Duodenal mucosa (tissue), 2 donors: ENCODE results near the gene PERCC1.

ENCODE experiments used
- H3K27ac ChIP-seq: one replicate; pipeline ENCODE4 v1.7.0; 2013; ENCODE audit warnings: low read depth, low read length
- H3K27me3 ChIP-seq, 2 donors: one replicate each; pipeline ENCODE4 v1.7.0; 2013; ENCODE audit warnings: low read length in 2 of 2, control low read depth in 1 of 2; ENCODE audit not compliant: insufficient read depth in 2 of 2, control insufficient read depth in 1 of 2
- H3K36me3 ChIP-seq, 2 donors: one replicate each; pipeline ENCODE4 v1.7.0; 2013; ENCODE audit warnings: low read length in 2 of 2, control low read depth in 1 of 2; ENCODE audit not compliant: insufficient read depth in 2 of 2, control insufficient read depth in 1 of 2
- H3K4me1 ChIP-seq, 2 donors: one replicate each; pipeline ENCODE4 v1.7.0; 2013; ENCODE audit warnings: low read length in 2 of 2, control low read depth in 1 of 2; ENCODE audit not compliant: insufficient read depth in 2 of 2, control insufficient read depth in 1 of 2
- H3K4me3 ChIP-seq, 2 donors: one replicate each; pipeline ENCODE4 v1.7.0; 2013; ENCODE audit warnings: low read length in 2 of 2, low read depth in 1 of 2
- H3K9ac ChIP-seq, 2 donors: one replicate each; pipeline ENCODE4 v1.7.0; 2013; ENCODE audit warnings: low read length in 2 of 2, low read depth in 1 of 2
- H3K9me3 ChIP-seq, 2 donors: one replicate each; pipeline ENCODE4 v1.7.0; 2013; ENCODE audit warnings: low read length in 2 of 2, control low read depth in 1 of 2; ENCODE audit not compliant: control insufficient read depth in 1 of 2

Gene PERCC1

DNA sequence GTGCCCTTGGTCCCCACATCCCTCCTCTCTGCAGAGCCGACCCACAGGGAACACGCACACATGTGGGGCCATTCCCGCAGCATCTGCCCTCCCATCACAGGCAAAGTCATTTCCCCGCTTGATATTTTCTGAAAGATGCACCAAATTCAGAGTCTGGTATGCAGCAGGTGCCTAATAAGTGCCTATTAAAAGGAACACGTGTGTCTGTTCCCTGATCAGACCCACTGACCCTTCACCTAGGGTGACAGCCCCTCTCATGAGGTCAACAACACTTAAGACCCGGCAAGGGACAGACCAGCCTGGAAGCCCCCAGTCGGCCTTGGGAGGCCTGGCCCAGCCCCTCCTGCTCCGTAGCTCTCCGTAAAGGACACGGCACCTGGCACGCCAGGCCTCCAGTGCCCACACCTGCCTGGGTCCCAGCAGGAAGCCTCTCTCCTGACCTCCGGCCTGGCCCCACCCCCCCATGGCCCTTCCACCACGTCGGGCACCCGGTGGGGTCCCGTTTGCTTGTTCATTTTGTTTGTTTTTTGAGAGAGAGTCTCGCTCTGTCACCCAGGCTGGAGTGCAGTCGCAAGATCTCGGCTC lies 36.4 kb upstream of the PERCC1 start:
- no peak overlapping the region for H3K9ac ChIP-seq
- H3K27me3 ChIP-seq, result no peaks in the 10 kb centered on the region
- no peaks in the 10 kb centered on the region for H3K4me1 ChIP-seq
- peaks cover 15 to 60% of the 10 kb centered on the region in 2 donors for H3K36me3 ChIP-seq
- H3K4me3 ChIP-seq, result no peak overlapping the region
- no peaks in the 10 kb centered on the region for H3K9me3 ChIP-seq
- no peak overlapping the region for H3K27ac ChIP-seq

DNA sequence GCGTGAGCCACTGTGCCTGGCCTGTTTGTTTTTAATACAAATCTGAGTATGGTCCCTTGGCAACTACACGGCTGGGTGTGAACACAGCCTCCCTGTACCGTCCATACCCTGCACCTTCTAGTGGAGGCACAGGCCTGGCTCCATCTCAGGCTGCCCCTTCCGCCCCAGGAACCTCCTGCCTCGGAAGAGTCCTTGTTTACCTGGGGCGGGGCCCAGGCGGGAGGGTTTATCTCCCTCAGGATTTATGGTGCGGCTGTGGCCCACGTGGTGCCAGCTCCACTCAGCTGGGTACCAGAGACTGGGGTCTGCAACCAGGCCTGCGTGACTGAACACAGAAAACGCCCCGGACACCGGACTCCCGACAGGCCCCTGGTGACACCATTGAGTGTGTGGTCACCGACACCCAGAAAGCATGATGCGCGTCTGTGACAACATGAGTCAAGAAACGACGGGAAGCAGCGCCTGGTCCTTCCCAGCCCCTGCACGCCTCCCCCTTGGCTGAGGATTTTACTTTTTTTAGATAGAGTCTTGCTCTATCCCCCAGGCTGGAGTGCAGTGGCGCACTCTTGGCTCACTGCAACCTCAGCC lies 35.3 kb upstream of the PERCC1 start:
- Histone ChIP-seq H3K9me3 (no peaks in the 10 kb centered on the region), H3K9ac (no peak overlapping the region), H3K4me3 (no peak overlapping the region), H3K36me3 (peaks cover 11 to 54% of the 10 kb centered on the region in 2 donors), H3K27ac (no peak overlapping the region), H3K4me1 (no peaks in the 10 kb centered on the region), H3K27me3 (no peaks in the 10 kb centered on the region)

DNA sequence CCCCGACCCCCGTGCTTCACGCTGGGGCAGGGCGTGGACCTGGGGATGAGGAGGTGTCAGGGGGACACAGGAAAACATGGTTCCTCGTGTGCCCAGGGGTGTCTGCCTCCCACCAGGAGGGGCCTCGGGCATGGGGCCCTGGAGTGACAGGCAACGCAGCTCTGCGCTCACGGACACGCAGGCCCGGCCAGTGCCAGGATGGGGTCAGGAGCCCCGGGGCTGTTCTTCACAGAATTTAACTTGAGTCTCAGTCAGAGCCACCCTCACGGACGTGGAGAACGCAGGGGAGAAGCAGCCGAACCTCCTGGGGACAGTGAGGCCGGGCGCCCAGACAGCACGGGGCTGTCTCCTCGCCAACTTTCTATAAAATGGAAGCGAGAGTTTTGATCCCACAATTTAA lies 33.1 kb upstream of the PERCC1 start:
- Histone ChIP-seq H3K4me1 (no peaks in the 10 kb centered on the region), H3K27ac (no peak overlapping the region), H3K27me3 (no peaks in the 10 kb centered on the region), H3K9me3 (no peaks in the 10 kb centered on the region), H3K36me3 (peaks cover 11 to 61% of the 10 kb centered on the region in 2 donors), H3K9ac (no peak overlapping the region), H3K4me3 (no peak overlapping the region)

DNA sequence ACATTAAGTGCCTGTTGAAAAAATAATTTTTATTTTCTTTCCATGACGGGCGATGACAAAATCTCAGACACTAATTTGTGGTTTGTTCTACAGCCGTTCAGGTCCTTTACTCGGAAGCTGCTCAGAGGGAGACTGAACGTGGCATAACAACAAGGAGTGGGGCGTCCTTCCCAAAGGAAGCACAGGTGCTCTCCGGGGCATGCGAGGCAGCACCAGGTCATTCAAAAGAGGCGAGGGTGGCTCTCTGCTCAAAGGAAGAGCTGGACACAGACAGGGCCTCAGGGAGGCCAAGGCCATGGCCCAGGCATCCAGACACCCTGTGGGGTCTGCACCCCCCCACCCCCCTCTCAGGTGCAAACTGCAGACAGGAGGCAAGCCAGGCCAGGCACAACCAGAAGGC lies 32.5 kb upstream of the PERCC1 start:
- Histone ChIP-seq H3K27me3 (no peaks in the 10 kb centered on the region), H3K36me3 (peaks cover 10 to 60% of the 10 kb centered on the region in 2 donors), H3K27ac (no peak overlapping the region), H3K4me1 (no peaks in the 10 kb centered on the region), H3K9ac (no peak overlapping the region), H3K9me3 (no peaks in the 10 kb centered on the region), H3K4me3 (no peak overlapping the region)

DNA sequence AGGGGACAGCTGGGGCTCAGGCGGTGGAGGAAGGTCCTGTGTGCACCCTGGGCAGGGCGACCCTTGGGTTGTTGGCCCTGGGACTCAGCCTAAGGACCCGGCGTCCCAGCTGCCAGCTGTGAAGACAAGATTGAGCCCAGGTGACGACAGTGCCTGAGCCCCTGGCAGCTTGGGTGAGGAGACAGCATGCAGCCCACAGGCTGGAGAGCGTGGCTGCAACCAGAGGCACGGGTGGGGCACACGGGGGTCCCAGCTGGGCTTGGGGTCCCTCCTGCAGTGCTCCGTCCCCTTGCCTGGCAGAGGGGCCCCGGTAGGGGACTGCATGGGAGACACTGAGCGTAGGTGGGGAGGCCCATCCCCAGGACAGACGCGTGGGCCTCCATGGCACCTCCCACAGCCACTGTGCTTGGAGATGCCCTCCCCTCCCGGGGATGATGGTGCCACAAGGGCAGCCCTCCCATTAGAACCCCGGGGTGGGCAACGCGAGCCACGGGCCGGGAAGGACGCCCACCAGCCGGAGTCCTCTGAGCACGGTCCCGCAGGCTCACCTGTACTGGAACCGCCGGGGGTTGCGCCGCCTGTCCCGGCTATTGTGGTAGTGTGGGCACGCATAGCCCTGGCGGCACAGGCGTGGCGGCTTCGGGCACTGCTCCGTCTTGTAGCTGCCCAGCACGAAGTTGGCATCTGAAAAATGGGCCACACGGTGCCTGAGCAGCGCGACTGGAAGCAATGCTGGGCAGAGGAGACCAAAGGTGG lies 31.9 kb upstream of the PERCC1 start:
- Histone ChIP-seq H3K9ac (no peak overlapping the region), H3K4me3 (no peak overlapping the region), H3K36me3 (peaks cover 11 to 57% of the 10 kb centered on the region in 2 donors), H3K27ac (no peak overlapping the region), H3K4me1 (no peaks in the 10 kb centered on the region), H3K9me3 (no peaks in the 10 kb centered on the region), H3K27me3 (no peaks in the 10 kb centered on the region)

DNA sequence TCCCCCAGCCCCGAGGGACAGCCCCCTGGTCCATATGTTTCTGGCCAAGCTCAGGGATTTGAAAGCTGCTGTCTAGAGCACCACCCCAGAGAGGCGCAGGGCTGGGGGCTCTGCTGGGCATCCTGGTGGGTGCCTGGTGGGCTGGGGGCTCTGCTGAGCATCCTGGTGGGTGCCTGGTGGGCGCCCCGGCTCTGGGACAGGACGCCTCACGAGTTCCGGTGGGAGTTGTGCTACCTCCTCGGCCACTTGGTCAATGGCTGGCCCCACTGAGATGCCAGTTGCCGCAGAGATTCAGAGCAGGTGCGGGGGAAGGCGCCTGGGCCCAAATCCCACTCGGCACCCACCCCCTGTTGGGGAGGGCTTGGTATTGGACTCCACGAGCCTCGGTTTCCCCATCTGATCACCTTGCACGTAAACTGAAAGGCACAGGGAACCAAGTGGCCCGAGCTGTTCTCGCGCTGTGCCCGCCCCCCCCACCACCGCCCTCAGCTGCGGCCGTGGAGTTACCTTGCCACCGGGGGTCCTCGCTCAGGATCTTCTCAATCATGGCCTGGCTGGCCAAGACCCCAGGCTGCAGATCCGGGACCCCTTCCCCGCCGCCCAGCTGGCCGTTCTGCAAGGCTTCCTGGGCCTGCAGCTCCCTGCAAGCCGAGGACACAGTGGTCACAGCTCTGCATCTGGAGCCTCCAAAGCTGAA lies 29.7 kb upstream of the PERCC1 start:
- no peaks in the 10 kb centered on the region for H3K4me1 ChIP-seq
- no peak overlapping the region for H3K9ac ChIP-seq
- no peaks in the 10 kb centered on the region for H3K27me3 ChIP-seq
- H3K9me3 ChIP-seq, result no peaks in the 10 kb centered on the region
- H3K27ac ChIP-seq, result no peak overlapping the region
- H3K4me3 ChIP-seq, result no peak overlapping the region
- peaks cover 7 to 50% of the 10 kb centered on the region in 2 donors for H3K36me3 ChIP-seq

DNA sequence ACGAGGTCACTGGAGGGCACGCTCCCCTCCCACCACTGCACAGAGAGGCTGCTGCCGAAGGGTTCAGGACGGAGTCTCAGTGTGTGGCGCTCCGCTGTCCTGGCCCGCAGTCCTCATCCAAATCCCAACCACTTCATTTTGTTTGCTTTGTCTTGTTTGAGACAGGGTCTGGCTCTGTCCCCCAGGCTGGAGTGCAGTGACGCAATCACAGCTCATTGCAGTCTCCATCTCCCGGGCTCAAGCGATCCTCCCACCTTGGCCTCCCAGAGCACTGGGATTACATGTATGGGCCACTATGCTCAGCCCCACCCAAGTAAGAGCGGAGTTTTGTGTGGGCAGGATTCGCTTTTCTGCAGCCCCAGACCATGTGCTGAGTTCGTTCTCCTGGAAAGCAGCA lies 29.1 kb upstream of the PERCC1 start:
- H3K27ac ChIP-seq, result no peak overlapping the region
- H3K27me3 ChIP-seq, result no peaks in the 10 kb centered on the region
- H3K9me3 ChIP-seq, result no peaks in the 10 kb centered on the region
- H3K4me1 ChIP-seq, result no peaks in the 10 kb centered on the region
- H3K4me3 ChIP-seq, result no peak overlapping the region
- H3K36me3 ChIP-seq, result peaks cover 7 to 50% of the 10 kb centered on the region in 2 donors
- no peak overlapping the region for H3K9ac ChIP-seq

DNA sequence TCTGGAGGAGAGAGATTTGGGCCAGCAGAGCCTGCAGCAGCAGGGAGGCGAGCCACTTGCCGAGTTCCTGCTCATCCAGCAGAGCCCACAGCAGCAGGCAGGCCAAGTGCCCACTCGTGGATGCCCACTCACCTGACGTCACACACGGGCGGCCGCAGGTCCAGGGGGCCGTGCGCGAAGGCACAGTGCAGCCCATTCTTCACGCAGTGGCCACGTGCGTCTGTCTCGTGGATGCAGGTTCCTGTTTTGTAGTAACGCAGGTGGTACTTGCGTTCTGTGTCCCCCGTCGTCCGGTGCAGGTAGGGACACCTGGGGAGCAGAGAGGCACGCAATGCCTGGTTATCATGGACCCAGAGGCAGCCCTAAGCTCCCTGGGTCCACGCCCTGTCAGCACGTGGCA lies 27.8 kb upstream of the PERCC1 start:
- Histone ChIP-seq H3K4me1 (peaks cover 3 to 4% of the 10 kb centered on the region in 2 donors), H3K9ac (no peak overlapping the region), H3K9me3 (no peaks in the 10 kb centered on the region), H3K36me3 (peaks cover 7 to 43% of the 10 kb centered on the region in 2 donors), H3K27ac (no peak overlapping the region), H3K4me3 (no peak overlapping the region), H3K27me3 (no peaks in the 10 kb centered on the region)

GRCh38 chr16:1403733-1404132 lies 27.1 kb upstream of the PERCC1 start:
- Histone ChIP-seq H3K4me3 (no peak overlapping the region), H3K27ac (no peak overlapping the region), H3K4me1 (peaks cover 7 to 8% of the 10 kb centered on the region in 2 donors), H3K36me3 (peaks cover 7 to 38% of the 10 kb centered on the region in 2 donors), H3K9ac (no peak overlapping the region), H3K9me3 (no peaks in the 10 kb centered on the region), H3K27me3 (no peaks in the 10 kb centered on the region)

DNA sequence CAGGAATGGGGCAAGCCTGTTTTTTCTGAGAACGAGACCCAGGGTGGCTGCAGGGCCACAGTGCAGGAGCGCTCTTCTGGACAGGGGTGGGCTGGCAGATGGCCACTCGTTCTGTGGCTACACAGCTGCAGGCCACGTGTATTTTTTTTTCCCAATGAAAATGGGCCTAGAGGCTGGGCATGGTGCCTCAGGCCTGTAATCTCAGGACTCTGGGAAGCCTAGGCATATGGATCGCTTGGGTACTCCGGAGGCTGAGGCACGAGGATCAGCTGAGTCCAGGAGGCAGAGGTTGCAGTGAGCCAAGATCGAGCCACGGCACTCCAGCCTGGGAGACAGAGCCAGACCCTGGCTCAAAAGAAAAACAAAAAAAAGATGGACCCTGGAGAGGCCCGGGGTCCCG lies 23.1 kb upstream of the PERCC1 start:
- Histone ChIP-seq H3K9ac (peak overlapping the region in 1 of 2 donors; percentile 43), H3K9me3 (no peaks in the 10 kb centered on the region), H3K4me1 (peaks cover 7 to 9% of the 10 kb centered on the region in 2 donors), H3K27me3 (no peaks in the 10 kb centered on the region), H3K4me3 (peak overlapping the region in 1 of 2 donors; percentile 69), H3K27ac (no peak overlapping the region), H3K36me3 (peaks cover 12 to 13% of the 10 kb centered on the region in 2 donors)
